ENCODE data around the gene TOP2B. TPM values are rescaled to one million over a fixed set of nuclear protein-coding genes. Genes with fewer than 3 reads are reported as not detected.

TOP2B gene
- total and polyA plus RNA-seq, 2 donors (not counting 1 experiment from before 2014, with no cell fraction given): 56.2 to 71.2 TPM

DNA sequence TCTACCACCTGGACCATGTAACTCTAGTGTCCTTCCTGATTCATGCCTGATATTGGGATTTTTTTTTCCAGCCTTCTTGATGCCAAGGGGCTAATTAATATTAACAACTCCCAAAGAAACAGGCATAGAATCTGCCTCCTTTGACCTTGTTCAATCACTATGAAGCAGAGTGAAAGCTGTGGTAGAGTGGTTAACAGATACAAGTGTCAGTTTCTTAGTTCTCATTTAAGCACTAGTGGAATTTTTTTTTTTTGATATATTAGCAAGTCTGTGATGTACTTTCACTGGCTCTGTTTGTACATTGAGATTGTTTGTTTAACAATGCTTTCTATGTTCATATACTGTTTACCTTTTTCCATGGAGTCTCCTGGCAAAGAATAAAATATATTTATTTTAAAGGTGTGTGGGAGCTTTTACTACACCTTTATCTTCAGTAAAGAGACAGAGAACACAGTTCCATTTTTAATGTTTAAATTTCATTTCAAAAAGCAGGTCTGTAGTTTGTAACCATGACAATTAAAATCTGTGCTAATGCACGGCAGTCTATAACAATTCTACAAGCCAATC lies 67.1 kb downstream of the TOP2B start:
- Histone ChIP-seq H3K27me3 (ENCODE audit: control insufficient read depth, insufficient read depth, low read length) (no peaks in the 10 kb centered on the region), H3K4me3 (replicated peaks in 1 of 4; ENCODE audit: control extremely low read depth in 1 of 4, insufficient read depth in 1 of 4, low read depth in 3 of 4, low read length in 4 of 4) (no peak overlapping the region), H3K4me1 (ENCODE audit: control insufficient read depth, extremely low read depth, insufficient read depth, low read length) (peaks cover 2% of the 10 kb centered on the region), H3K27ac (ENCODE audit: insufficient read depth, low read length) (no peak overlapping the region), H2AFZ (ENCODE audit: low read length) (no peak overlapping the region), H3K9me3 (ENCODE audit: control insufficient read depth, insufficient read depth, low read depth, low read length) (no peaks in the 10 kb centered on the region), H3K4me2 (ENCODE audit: extremely low read depth, insufficient read depth, low read length) (no peak overlapping the region), H3K79me2 (ENCODE audit: control insufficient read depth, insufficient read depth, low read length) (no peaks in the 10 kb centered on the region), H3K9ac (ENCODE audit: insufficient read depth, low read length) (no peak overlapping the region), H4K20me1 (ENCODE audit: control insufficient read depth, extremely low read depth, insufficient read depth, low read length) (no peaks in the 10 kb centered on the region), H3K36me3 (ENCODE audit: control insufficient read depth, insufficient read depth, low read length) (no peaks in the 10 kb centered on the region)
- no peak for TF ChIP-seq CTCF (conservative IDR thresholded peaks at IDR 0.05 in 1 of 2, IDR thresholded peaks at IDR 0.05 in 1 of 2; ENCODE audit: low read depth in 1 of 2, low read length in 2 of 2)
- TF ChIP-seq EZH2 (IDR thresholded peaks at IDR 0.05; ENCODE audit: low read length, missing control alignments): no peak
- no peak for DNase-seq (ENCODE audit: low read depth in 2 of 2)

- H3K4me2 ChIP-seq (ENCODE audit: extremely low read depth, insufficient read depth, low read length): no peak overlapping the region
- TF ChIP-seq EZH2 (IDR thresholded peaks at IDR 0.05; ENCODE audit: low read length, missing control alignments): no peak
- TF ChIP-seq CTCF (conservative IDR thresholded peaks at IDR 0.05 in 1 of 2, IDR thresholded peaks at IDR 0.05 in 1 of 2; ENCODE audit: low read depth in 1 of 2, low read length in 2 of 2): peak; percentile 77 to 78
- no peaks in the 10 kb centered on the region for H3K79me2 ChIP-seq (ENCODE audit: control insufficient read depth, insufficient read depth, low read length)
- no peak overlapping the region for H3K4me3 ChIP-seq (replicated peaks in 1 of 4; ENCODE audit: control extremely low read depth in 1 of 4, insufficient read depth in 1 of 4, low read depth in 3 of 4, low read length in 4 of 4)
- H3K9me3 ChIP-seq (ENCODE audit: control insufficient read depth, insufficient read depth, low read depth, low read length): no peaks in the 10 kb centered on the region
- no peaks in the 10 kb centered on the region for H4K20me1 ChIP-seq (ENCODE audit: control insufficient read depth, extremely low read depth, insufficient read depth, low read length)
- H3K27me3 ChIP-seq (ENCODE audit: control insufficient read depth, insufficient read depth, low read length): no peaks in the 10 kb centered on the region
- DNase-seq (ENCODE audit: low read depth in 2 of 2): peak; percentile 78 to 92
- no peak overlapping the region for H2AFZ ChIP-seq (ENCODE audit: low read length)
- no peaks in the 10 kb centered on the region for H3K36me3 ChIP-seq (ENCODE audit: control insufficient read depth, insufficient read depth, low read length)
- H3K27ac ChIP-seq (ENCODE audit: insufficient read depth, low read length): no peak overlapping the region
- no peak overlapping the region for H3K9ac ChIP-seq (ENCODE audit: insufficient read depth, low read length)
- peaks cover 8% of the 10 kb centered on the region for H3K4me1 ChIP-seq (ENCODE audit: control insufficient read depth, extremely low read depth, insufficient read depth, low read length)
Observed at GRCh38 chr3:25594007-25594502, 70.7 kb downstream of the TOP2B start.

DNA sequence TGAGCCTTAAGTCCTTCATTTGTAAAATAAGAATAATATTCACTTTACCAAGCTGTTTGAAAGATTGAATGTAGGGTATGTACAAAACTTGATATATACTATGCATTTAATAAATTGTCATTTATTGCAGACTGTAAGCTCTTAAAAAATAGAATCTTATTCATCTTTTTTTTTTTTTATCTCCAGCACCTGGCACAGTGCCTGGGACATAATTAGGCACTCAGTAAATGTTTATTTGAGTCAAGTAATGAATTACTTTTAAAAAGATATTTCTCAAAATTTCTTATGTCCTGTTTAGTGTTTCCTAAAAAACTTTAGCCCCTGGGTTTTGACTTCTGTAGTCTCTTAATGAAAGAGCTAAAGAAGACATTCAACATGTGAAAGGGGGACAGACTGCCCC lies 71.7 kb downstream of the TOP2B start:
- Histone ChIP-seq H3K36me3 (ENCODE audit: control insufficient read depth, insufficient read depth, low read length) (no peaks in the 10 kb centered on the region), H3K9ac (ENCODE audit: insufficient read depth, low read length) (no peak overlapping the region), H3K4me2 (ENCODE audit: extremely low read depth, insufficient read depth, low read length) (no peak overlapping the region), H3K27ac (ENCODE audit: insufficient read depth, low read length) (peak overlapping the region; percentile 36), H3K9me3 (ENCODE audit: control insufficient read depth, insufficient read depth, low read depth, low read length) (no peaks in the 10 kb centered on the region), H3K4me1 (ENCODE audit: control insufficient read depth, extremely low read depth, insufficient read depth, low read length) (peaks cover 8% of the 10 kb centered on the region), H3K27me3 (ENCODE audit: control insufficient read depth, insufficient read depth, low read length) (no peaks in the 10 kb centered on the region), H4K20me1 (ENCODE audit: control insufficient read depth, extremely low read depth, insufficient read depth, low read length) (no peaks in the 10 kb centered on the region), H3K79me2 (ENCODE audit: control insufficient read depth, insufficient read depth, low read length) (no peaks in the 10 kb centered on the region), H2AFZ (ENCODE audit: low read length) (no peak overlapping the region), H3K4me3 (replicated peaks in 1 of 4; ENCODE audit: control extremely low read depth in 1 of 4, insufficient read depth in 1 of 4, low read depth in 3 of 4, low read length in 4 of 4) (no peak overlapping the region)
- TF ChIP-seq CTCF (conservative IDR thresholded peaks at IDR 0.05 in 1 of 2, IDR thresholded peaks at IDR 0.05 in 1 of 2; ENCODE audit: low read depth in 1 of 2, low read length in 2 of 2) (no peak), EZH2 (IDR thresholded peaks at IDR 0.05; ENCODE audit: low read length, missing control alignments) (no peak)
- peak in 1 of 2 donors; percentile 27 for DNase-seq (ENCODE audit: low read depth in 2 of 2)
